Peyer's patch (tissue), 4 donors: ENCODE results near the gene ANKRD60. TPM values are rescaled to one million over a fixed set of nuclear protein-coding genes. Genes with fewer than 3 reads are reported as not detected.

Experiments used
- DNase-seq, 3 donors: peaks; one replicate each; pipeline ENCODE4 v3.0.0-alpha.2; 2017 to 2019
- H3K27ac ChIP-seq, 4 donors: fragments of 200-600 bp; sonication (generic); one replicate each; pipeline ENCODE4 v1.5.1; 2016 to 2019
- H3K27me3 ChIP-seq, 2 donors: fragments of 200-600 bp; sonication (generic); one replicate each; pipeline ENCODE4 v1.5.1; 2019
- H3K36me3 ChIP-seq, 3 donors: fragments of 200-600 bp; sonication (generic); one replicate each; pipeline ENCODE4 v1.5.1; 2016 to 2019
- H3K4me1 ChIP-seq, 4 donors: fragments of 200-600 bp; sonication (generic); one replicate each; pipeline ENCODE4 v1.5.1; 2016 to 2019
- H3K4me3 ChIP-seq, 4 donors: fragments of 200-600 bp; sonication (generic); 1 replicate in 3 of 4; 2 replicates in 1 of 4; pipeline ENCODE4 v1.5.1; 2016 to 2019; ENCODE audit warnings: mild to moderate bottlenecking in 1 of 4
- H3K9me3 ChIP-seq, 4 donors: fragments of 200-600 bp; sonication (generic); one replicate each; pipeline ENCODE4 v1.5.1; 2016 to 2019; ENCODE audit warnings: mild to moderate bottlenecking in 1 of 4
- POLR2A ChIP-seq, 2 donors: fragments of 450-650 bp; IDR thresholded peaks; one replicate each; pipeline ENCODE4 v1.5.1; 2017; ENCODE audit warnings: antibody characterized with exemption in 2 of 2, mild to moderate bottlenecking in 2 of 2, moderate library complexity in 2 of 2
- total RNA-seq, 4 donors: library from RNA; depleted of rRNA; stranded (reverse); fragments of >200 nt; gene quantifications; one replicate each; pipeline ENCODE4 v1.1.0, GENCODE V29; 2016
- TF ChIP-seq, protein P1 (sequence below), 6 experiments: fragments of 450-650 bp in 4 of 6; fragments of 200-600 bp in 2 of 6; sonication (generic) in 1 of 6; IDR thresholded peaks; one replicate each; pipeline ENCODE4 v1.5.1; 2017 to 2019; ENCODE audit warnings: antibody characterized with exemption in 6 of 6, mild to moderate bottlenecking in 3 of 6, moderate library complexity in 1 of 6

ANKRD60 gene
- total RNA-seq, 4 donors from 2014 or later = not detected

DNA sequence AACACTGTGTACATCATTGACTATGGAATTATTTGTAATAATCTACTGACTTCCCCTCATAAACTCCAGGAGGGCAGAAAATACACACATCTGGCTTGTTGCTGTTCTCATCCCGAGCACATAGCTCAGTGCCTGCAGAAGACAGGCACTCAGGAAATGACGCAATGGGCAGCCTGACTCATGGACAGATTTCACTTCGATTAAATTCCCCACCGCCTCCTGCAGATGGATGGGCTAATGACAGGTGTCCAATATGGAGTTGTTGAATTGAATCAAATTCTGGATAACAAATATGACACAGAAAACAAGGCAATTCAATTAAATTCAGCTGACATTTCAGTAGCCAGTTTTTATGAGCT is 9.1 kb downstream of the ANKRD60 start:
- TF ChIP-seq POLR2A (IDR thresholded peaks at IDR 0.05) = no peak
- TF ChIP-seq, protein P1, sequence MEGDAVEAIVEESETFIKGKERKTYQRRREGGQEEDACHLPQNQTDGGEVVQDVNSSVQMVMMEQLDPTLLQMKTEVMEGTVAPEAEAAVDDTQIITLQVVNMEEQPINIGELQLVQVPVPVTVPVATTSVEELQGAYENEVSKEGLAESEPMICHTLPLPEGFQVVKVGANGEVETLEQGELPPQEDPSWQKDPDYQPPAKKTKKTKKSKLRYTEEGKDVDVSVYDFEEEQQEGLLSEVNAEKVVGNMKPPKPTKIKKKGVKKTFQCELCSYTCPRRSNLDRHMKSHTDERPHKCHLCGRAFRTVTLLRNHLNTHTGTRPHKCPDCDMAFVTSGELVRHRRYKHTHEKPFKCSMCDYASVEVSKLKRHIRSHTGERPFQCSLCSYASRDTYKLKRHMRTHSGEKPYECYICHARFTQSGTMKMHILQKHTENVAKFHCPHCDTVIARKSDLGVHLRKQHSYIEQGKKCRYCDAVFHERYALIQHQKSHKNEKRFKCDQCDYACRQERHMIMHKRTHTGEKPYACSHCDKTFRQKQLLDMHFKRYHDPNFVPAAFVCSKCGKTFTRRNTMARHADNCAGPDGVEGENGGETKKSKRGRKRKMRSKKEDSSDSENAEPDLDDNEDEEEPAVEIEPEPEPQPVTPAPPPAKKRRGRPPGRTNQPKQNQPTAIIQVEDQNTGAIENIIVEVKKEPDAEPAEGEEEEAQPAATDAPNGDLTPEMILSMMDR (IDR thresholded peaks at IDR 0.05) = no peak
- Histone ChIP-seq H3K4me1 (no peaks in the 10 kb centered on the region), H3K36me3 (no peaks in the 10 kb centered on the region), H3K9me3 (peaks cover 0 to 7% (median 2%) of the 10 kb centered on the region in 4 donors), H3K4me3 (no peak overlapping the region), H3K27ac (no peak overlapping the region), H3K27me3 (no peaks in the 10 kb centered on the region)
- DNase-seq = no peak

DNA sequence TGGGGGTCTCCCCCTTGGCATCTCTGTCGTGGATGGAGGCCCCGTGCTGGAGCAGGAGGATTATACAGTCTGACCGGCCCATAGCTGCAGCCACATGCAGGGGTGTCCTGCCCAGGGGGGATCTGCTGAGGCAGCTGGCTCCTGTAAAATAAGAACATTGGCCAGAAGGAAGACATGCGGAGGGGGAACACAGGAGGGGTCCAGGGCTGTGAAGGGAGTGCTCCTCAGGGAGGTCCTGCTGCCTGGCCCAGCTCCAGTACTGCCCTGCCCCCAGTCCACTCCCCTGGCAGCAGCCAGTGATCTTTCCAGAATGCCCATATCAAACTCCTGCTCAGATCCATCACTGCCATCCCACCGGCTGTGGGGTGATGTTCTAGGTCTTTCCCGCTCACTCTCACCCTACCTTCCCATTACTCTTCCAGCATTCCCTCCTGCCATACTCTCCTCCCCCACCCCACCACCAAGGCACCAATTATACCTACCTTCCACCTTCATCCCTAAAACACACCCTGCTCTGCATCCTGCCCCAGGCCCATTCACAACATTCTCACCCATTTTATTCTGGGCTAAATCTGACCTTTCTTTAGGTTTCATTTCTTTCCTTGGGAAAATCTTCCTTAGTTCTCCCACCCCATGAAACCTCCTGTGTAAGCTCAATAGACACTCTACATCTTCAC is 9.7 kb downstream of the ANKRD60 start:
- H3K27me3 ChIP-seq = no peaks in the 10 kb centered on the region
- TF ChIP-seq, protein P1 (IDR thresholded peaks at IDR 0.05) = no peak
- no peaks in the 10 kb centered on the region for H3K4me1 ChIP-seq
- H3K36me3 ChIP-seq = no peaks in the 10 kb centered on the region
- H3K4me3 ChIP-seq = no peak overlapping the region
- H3K9me3 ChIP-seq = peaks cover 0 to 7% (median 2%) of the 10 kb centered on the region in 4 donors
- no peak for DNase-seq
- no peak overlapping the region for H3K27ac ChIP-seq

DNA sequence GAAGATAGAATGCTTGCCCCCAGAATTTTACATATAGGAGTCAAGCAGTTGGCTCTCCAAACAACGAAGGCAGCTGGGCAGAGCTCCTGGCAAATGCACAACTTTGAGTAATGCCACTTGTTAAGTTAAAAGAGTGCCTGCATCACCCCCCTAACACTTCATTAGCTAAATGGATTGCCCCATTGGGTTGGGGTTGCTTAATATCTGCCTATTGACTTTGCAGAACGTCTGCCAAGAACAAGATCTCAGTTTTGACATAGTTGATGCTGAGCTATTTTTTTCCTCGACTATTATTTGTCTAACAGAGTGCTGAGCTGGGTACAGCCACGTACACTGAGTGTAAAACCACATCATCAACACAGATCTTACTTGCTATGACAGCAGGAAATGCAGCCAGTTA is 12.1 kb downstream of the ANKRD60 start:
- DNase-seq = no peak
- H3K4me1 ChIP-seq = no peaks in the 10 kb centered on the region
- no peak overlapping the region for H3K4me3 ChIP-seq
- TF ChIP-seq POLR2A (IDR thresholded peaks at IDR 0.05) = no peak
- TF ChIP-seq, protein P1 (IDR thresholded peaks at IDR 0.05) = no peak
- no peaks in the 10 kb centered on the region for H3K27me3 ChIP-seq
- no peak overlapping the region for H3K27ac ChIP-seq
- peaks cover 0 to 7% (median 2%) of the 10 kb centered on the region in 4 donors for H3K9me3 ChIP-seq
- no peaks in the 10 kb centered on the region for H3K36me3 ChIP-seq

DNA sequence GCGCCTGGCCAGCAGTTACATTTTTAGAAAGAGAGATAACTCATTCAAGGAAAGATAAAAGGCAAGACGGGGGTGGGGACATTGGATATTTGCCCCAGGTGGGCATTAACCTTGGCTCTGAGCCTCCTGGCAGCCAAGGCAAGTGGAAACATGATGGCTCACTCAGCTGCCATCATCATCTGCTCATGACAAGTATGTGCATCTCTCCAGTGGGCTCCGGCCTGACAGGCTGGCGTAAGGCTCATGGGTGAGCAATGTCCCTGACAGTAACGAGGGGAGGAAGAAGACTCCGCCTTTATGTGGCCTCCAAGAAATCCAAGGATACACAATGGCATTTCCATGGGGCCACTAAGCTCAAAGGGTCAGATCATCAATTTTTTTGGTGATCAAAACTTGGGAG is 13.3 kb downstream of the ANKRD60 start:
- Histone ChIP-seq H3K27me3 (no peaks in the 10 kb centered on the region), H3K4me3 (no peak overlapping the region), H3K9me3 (peaks cover 0 to 7% (median 2%) of the 10 kb centered on the region in 4 donors), H3K4me1 (no peaks in the 10 kb centered on the region), H3K36me3 (no peaks in the 10 kb centered on the region), H3K27ac (no peak overlapping the region)
- peak in 1 of 3 donors; percentile 16 for DNase-seq
- TF ChIP-seq, protein P1 (IDR thresholded peaks at IDR 0.05) = no peak
- no peak for TF ChIP-seq POLR2A (IDR thresholded peaks at IDR 0.05)

DNA sequence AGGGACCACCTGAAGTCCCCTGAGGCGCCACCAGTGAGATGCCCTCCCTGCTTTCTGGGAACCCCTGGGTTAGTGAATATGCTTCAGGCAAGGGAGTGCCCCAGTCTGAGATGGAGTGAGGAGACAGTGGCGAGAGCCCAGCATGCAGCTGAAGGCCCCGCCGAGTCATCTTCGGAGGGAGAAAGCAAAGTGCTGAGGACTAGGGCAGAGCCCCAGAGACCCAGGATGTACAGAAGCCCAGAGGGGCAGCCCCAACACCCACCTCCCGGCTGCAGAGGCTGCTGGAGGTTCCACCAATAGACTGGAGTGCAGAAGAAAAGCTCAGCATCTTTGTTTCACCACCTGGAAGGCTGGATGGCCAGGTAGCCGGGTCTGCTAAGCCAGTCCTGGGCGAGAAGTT is 14.1 kb downstream of the ANKRD60 start:
- Histone ChIP-seq H3K27me3 (no peaks in the 10 kb centered on the region), H3K9me3 (peaks cover 0 to 7% (median 2%) of the 10 kb centered on the region in 4 donors), H3K4me3 (no peak overlapping the region), H3K36me3 (no peaks in the 10 kb centered on the region), H3K4me1 (no peaks in the 10 kb centered on the region), H3K27ac (no peak overlapping the region)
- DNase-seq = peak in 1 of 3 donors; percentile 30
- TF ChIP-seq, protein P1 (IDR thresholded peaks at IDR 0.05) = no peak
- no peak for TF ChIP-seq POLR2A (IDR thresholded peaks at IDR 0.05)
